ENCODE results near the gene SOCS6.
"Not testable (repeated sequence)": the region's sequence is repeated elsewhere in the genome, so short reads cannot be mapped to it uniquely, and the experiment has no call there.

SOCS6 gene

DNA sequence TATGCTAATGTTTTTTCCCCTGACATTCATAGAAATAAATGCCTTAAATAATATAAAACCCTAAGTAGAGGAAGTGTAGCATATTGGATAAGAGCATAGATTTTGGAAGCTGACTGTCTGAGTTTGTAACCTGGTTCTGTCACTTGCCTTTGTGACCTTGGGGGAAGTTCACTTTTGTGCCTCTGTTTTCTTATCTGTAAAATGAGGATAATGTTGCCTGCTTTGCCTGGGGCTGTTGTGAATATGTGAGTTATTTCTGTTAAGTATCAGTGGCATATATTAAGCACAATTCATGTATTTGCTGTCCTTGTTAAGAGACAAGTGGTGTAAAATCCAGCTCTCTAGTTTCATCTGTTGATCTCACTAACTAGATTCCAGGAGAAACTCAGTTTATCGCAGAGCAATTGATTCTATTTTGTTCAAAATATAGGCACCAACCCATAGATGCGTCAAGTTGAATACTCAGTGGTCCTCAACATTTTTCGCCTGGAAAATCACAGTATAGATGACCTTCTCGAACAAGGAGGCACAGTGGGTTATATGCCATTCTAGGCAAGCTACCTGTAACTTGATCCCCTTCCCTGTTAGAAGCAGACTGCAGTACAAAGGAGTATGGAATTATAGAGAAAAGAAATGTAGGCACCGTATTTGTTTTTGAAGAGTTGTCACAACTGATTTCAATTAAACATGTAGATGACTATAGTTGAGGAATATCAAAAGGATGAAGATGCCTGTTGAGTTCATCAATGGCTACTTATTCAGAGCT lies 67.0 kb downstream of the SOCS6 start:
- no peak for DNase-seq (ENCODE audit: low read depth in 1 of 2, low spot score in 1 of 2)

GRCh38 chr18:70358105-70358406 lies 69.2 kb downstream of the SOCS6 start:
- DNase-seq (ENCODE audit: low read depth in 1 of 2, low spot score in 1 of 2): not testable (repeated sequence)

- no peak for DNase-seq (ENCODE audit: low read depth in 1 of 2, low spot score in 1 of 2)
Observed at GRCh38 chr18:70359071-70359470, 70.2 kb downstream of the SOCS6 start.

DNA sequence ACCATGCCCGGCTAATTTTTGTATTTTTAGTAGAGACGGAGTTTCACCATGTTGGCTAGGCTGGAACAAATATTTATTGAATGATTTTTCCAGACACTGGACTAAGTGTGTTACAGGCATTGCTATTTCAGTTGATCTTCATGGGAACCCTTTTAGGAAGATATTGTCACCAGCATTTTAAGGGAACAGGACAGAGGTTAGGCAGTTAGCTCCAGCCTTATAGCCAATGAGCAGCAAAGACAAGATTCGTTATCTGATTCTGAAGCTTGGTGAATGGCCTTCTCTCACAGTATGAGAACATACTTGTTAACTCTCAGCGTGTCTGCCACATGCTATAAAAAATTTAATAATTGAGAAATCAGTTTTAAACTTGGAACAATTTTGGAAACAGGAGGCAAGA lies 73.4 kb downstream of the SOCS6 start:
- no peak for DNase-seq (ENCODE audit: low read depth in 1 of 2, low spot score in 1 of 2)

GRCh38 chr18:70363861-70364260 lies 75.0 kb downstream of the SOCS6 start:
- DNase-seq (ENCODE audit: low read depth in 1 of 2, low spot score in 1 of 2): no peak

- DNase-seq (ENCODE audit: low read depth in 1 of 2, low spot score in 1 of 2): no peak
Observed at GRCh38 chr18:70365361-70365760, 76.5 kb downstream of the SOCS6 start.

DNA sequence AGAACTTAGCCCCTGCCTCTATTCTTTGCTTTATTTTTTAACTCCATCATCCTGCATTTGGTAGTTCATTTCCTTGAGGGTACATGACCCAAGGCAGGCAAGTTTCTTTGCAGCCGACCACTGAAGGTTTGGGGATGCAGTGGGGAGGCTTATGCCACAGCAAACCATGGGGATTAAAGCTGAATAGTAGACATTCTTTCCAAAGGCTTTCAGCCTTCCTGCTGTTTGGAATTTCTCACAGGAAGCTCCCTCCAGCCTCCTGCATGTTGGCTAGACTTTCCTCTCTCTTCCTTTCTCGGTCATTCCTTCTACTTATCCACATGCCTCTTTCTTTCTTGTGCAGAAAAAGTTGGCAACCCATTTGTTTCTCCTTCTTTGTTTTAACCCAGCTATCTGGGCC lies 77.3 kb downstream of the SOCS6 start:
- DNase-seq (ENCODE audit: low read depth in 1 of 2, low spot score in 1 of 2): no peak

DNA sequence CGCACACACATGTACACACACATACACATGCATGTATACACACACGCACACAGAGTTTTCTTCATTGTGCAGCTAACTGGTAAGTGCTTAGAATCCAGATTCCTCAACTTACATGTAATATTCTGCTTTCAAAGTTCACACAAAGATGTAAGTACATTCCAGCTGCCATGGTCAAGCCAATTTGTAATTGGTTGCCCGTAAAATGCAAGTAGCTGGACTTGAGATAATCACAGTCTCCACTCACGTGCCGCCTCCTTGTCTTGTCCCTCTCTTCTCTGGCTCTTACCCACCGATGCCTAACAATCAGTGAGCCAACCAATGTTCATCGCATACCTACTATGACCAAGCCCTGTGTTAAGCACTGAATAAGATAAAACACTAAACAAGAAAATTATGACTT lies 77.8 kb downstream of the SOCS6 start:
- DNase-seq (ENCODE audit: low read depth in 1 of 2, low spot score in 1 of 2): no peak

- not testable (repeated sequence) for DNase-seq (ENCODE audit: low read depth in 1 of 2, low spot score in 1 of 2)
Observed at GRCh38 chr18:70367344-70367743, 78.5 kb downstream of the SOCS6 start.

DNA sequence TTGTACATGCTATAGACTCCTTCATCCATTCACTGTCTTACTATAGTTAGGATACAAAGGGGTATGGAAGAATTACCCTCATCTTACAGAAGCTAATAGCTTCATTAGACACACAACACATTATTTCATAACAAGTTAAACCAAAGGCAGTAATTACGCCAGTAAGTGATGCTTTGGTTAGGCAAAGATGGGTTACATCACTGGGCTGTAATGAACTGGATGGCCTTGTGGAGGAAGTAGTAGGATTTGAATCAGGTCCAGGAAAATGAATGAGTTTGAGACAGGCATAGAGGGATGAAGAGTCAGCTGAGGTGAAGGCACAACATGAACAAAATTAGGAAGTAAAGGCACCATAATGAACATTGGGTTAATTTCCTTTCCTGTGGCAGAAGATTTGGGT lies 80.1 kb downstream of the SOCS6 start:
- DNase-seq (ENCODE audit: low read depth in 1 of 2, low spot score in 1 of 2): no peak

DNA sequence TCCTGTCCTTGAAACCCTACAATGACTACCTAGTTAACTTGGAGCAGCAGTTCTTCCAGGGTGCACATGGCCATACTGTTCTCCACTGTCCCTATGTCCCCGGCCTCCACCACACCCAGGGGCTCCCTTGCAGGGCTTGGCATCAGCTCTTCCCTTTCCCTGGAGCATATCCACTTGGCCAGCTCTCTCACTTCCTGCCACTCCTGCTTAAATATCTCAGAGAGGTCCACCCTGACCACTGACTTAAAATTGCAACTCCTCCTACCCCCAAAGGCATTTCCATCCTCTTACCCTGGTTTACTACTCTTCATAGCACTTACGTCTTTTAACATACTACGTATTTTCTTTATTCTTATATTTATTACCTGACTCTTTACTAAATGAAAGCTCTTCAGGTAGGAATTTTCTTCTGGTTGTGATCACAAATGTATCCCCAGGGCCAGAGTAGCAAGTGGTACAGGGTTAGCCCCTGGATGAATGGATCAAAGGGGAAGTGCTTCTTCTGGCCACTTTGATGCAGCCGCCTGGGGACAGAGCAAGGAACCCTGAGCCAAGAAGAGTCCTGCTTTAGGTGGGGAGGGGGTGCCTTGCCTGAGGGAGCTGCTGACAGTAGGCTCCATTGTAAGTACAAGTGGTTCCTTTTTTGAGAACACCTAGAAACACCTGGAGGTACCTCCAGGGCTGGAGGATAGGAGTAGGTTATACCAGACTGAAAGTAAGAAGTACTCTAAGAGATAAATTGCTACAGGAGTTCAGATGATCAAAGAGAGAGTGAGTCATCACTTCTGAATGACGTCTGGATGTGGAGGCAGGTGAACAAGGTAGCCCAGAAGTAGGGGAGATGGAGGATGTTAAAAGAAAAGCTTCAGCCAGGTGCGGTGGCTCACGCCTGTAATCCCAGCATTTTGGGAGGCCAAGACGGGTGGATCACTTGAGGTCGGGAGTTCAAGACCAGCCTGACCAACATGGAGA lies 82.2 kb downstream of the SOCS6 start:
- no peak for DNase-seq (ENCODE audit: low read depth in 1 of 2, low spot score in 1 of 2)

DNA sequence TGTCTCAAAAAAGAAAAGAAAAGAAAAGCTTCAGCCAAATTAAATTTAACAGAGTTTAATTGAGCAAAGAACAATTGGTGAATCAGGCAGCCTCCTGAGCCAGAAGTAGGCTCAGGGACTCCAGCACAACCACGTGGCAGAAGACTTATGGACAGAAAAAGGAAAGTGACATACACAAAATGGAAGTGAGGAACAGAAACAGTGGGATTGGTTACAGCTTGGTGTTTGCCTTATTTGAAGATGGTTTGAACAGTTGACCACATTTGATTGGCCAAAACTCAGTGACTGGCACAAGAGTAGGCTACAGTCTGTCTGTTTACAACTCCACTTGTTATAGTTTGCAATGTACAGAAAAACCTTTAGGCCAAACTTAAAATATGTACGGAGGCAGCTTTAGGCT lies 83.1 kb downstream of the SOCS6 start:
- no peak for DNase-seq (ENCODE audit: low read depth in 1 of 2, low spot score in 1 of 2)

GRCh38 chr18:70372450-70373041 lies 83.7 kb downstream of the SOCS6 start:
- no peak for DNase-seq (ENCODE audit: low read depth in 1 of 2, low spot score in 1 of 2)

DNA sequence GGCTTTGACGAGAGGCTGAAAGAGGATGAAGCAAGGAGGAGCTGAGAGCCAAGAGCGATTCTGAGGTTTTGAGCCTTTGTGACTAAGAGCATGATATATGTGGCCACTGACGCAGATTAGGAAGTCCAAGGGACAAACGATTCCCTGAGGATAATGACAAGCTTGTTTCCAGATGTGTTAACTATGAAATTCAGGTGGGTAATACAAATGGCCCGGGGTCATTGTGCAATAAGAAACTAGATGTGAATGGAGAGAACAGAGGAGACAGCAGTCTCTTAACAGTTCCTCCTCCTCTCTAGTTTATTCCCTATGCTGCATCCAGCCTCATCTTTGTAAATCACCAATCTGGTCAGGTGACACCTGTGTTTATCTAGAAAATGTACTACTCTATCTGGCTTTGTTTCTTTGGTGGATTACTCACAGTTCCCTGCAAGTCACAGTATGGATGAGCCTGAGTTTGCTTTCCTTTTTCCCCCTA lies 84.2 kb downstream of the SOCS6 start:
- DNase-seq (ENCODE audit: low read depth in 1 of 2, low spot score in 1 of 2): no peak

- DNase-seq (ENCODE audit: low read depth in 1 of 2, low spot score in 1 of 2): no peak
Observed at GRCh38 chr18:70374154-70374553, 85.3 kb downstream of the SOCS6 start.

DNA sequence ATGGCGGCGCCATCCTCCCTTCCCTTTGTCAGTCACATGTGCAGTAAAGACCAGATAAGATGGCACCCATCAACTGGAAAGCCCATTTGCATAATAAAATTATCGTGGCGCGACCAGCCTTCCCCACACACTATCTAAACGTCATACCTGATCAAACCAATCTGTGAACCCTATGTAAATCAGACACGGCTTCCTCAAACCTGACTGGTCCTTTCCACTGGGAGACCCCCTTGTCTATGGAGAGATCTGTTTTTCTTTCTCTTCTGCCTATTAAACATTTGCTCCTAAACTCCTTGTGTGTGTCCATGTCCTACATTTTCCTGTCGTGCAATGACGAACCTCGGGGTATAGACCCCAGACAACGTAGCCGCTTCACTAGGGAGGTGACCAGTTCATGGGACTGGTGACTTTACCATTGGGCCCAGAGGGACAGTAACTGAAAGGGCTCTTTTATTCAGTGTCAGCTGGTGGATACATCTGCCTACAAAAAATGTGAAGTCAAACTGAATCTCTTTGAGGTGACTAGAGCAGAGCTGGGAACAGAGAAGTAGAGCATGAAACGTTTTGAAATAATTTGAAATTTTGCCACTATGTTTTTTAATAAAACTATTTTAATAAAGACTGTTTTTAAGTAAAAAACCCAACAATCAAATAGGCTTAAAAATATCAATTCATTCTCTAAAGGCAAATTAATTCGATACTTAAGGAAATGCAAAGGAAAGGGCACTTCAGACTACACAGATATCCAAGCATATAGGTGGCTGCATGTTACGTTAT lies 87.5 kb downstream of the SOCS6 start:
- DNase-seq (ENCODE audit: low read depth in 1 of 2, low spot score in 1 of 2): no peak

- no peak for DNase-seq (ENCODE audit: low read depth in 1 of 2, low spot score in 1 of 2)
Observed at GRCh38 chr18:70376914-70377258, 88.0 kb downstream of the SOCS6 start.

DNA sequence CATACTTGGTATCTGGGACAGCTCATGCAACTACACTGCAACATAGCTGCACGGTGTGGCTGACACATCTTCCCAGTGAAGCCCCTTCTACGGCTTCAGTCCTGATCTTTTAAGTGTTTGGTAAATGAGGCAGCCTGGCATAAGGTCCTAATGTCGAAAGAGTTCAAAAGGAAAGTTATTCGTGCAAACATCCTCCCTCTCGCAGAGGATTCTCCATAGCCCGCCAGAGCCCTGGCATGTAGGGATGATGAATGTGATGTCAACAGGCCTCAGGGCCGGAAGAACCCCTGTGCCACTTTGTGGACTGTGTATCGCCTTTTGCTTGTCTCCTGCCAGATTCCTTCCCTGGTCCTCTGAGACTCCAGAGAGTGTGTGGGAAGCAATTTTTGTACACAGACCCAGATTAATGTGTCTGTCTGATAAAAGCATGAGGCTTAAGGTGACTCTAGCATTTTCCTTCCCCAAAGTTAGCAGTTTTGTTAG lies 88.5 kb downstream of the SOCS6 start:
- no peak for DNase-seq (ENCODE audit: low read depth in 1 of 2, low spot score in 1 of 2)

DNA sequence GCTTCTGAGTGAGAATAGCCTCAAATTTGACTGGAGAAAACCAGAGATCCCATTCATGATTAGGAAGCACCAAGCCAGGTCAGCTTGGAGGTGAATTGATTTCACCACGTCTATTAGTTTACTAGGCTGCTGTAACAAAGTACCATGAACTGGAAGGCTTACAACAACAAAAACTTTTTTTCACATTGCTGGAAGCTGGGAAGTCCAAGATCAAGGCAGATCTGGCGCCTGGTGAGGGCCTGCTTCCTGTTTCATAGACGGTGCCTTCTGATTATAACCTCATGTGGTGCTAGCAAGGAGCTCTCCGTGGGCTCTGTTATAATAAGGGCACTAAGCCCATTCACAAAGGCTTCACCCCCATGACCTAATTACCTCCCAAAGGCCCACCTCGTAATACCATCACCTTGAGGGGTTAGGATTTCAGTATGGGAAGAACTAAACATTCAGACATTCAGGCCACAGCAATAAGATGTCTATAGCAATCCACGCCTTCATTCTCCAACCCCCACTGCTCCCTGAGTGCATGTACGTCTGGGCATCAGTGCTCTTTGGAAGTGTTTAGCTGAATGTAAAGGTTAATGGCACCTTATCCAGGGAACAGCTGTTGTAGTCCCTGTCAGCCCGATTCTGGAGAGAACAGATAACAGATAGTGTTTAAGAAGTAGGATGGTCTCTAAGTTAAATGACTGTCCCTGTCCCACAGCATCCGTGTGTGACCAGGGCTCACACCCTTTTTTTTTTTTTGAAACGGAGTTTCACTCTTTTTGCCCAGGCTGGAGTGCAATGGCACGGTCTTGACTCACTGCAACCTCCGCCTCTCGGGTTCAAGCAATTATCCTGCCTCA lies 89.2 kb downstream of the SOCS6 start:
- DNase-seq (ENCODE audit: low read depth in 1 of 2, low spot score in 1 of 2): no peak
